SK-N-SH (cell line): Measurements from ENCODE around the gene PDE6B. TPM values are rescaled to one million over a fixed set of nuclear protein-coding genes. Genes with fewer than 3 reads are reported as not detected.

Experiments used
- CTCF ChIA-PET: fragments of 300-600, 350-600 bp; formaldehyde crosslinking; extraction: SDS; loops from one replicate; lab custom pipeline; 2021; lab: Yijun Ruan, JAX
- POLR2A ChIA-PET: fragments of 350-600 bp; sonication (Branson Sonifier 250); formaldehyde crosslinking; extraction: SDS; loops from one replicate; lab custom pipeline; 2020; ENCODE audit warnings: antibody characterized with exemption, inconsistent platforms; lab: Yijun Ruan, JAX
- DNase-seq: peaks from one replicate; pipeline ENCODE4 v3.0.0; 2012
- H2AFZ ChIP-seq: fragments of 200-600 bp; sonication (generic); 2 replicates; pipeline ENCODE4 v1.8.1; 2016; ENCODE audit warnings: antibody characterized with exemption, mild to moderate bottlenecking, low read depth
- H3F3A ChIP-seq: fragments of 200-600 bp; sonication (generic); replicated peaks from 2 replicates; pipeline ENCODE3; 2016; ENCODE audit warnings: antibody characterized with exemption, mild to moderate bottlenecking; ENCODE audit not compliant: insufficient read depth
- H3K27ac ChIP-seq, 2 experiments: fragments of 200-500 bp in 1 of 2; fragments of 200-600 bp in 1 of 2; sonication (Bioruptor generic) in 1 of 2; sonication (generic), shearing (Covaris generic) in 1 of 2; 2 replicates each; pipeline versions ENCODE4 v1.5.1 to v1.6.1; 2014 to 2016; ENCODE audit warnings: low read depth in 2 of 2, inconsistent platforms in 1 of 2, low read length in 1 of 2, mild to moderate bottlenecking in 1 of 2, mixed read lengths in 1 of 2
- H3K27me3 ChIP-seq: fragments of 200-600 bp; sonication (generic), shearing (Covaris generic); 2 replicates; pipeline ENCODE4 v1.6.1; 2016; ENCODE audit warnings: mixed run types; ENCODE audit not compliant: insufficient read depth
- H3K36me3 ChIP-seq, 2 experiments: fragments of 200-500 bp in 1 of 2; fragments of 200-600 bp in 1 of 2; sonication (Bioruptor generic) in 1 of 2; sonication (generic) in 1 of 2; replicated peaks in 1 of 2; 2 replicates each; pipeline versions ENCODE3 to v1.5.1; 2014 to 2016; ENCODE audit warnings: low read length in 1 of 2, mild to moderate bottlenecking in 1 of 2; ENCODE audit not compliant: insufficient read depth in 2 of 2, control insufficient read depth in 1 of 2
- H3K4me1 ChIP-seq, 2 experiments: fragments of 200-500 bp in 1 of 2; fragments of 200-600 bp in 1 of 2; sonication (Bioruptor generic) in 1 of 2; sonication (generic), shearing (Covaris generic) in 1 of 2; 2 replicates each; pipeline versions ENCODE4 v1.5.1 to v1.6.1; 2014 to 2016; ENCODE audit warnings: low read depth in 1 of 2, low read length in 1 of 2, mixed run types in 1 of 2; ENCODE audit not compliant: insufficient read depth in 2 of 2, control insufficient read depth in 1 of 2
- H3K4me2 ChIP-seq: fragments of 200-600 bp; sonication (generic), shearing (Covaris generic); 2 replicates; pipeline ENCODE4 v1.6.1; 2017; ENCODE audit warnings: mixed run types
- H3K4me3 ChIP-seq, 2 experiments: fragments of 200-500 bp in 1 of 2; fragments of 200-600 bp in 1 of 2; sonication (Bioruptor generic) in 1 of 2; sonication (generic), shearing (Covaris generic) in 1 of 2; 2 replicates each; pipeline versions ENCODE4 v1.5.1 to v1.8.1; 2014 to 2016; ENCODE audit warnings: low read depth in 2 of 2, inconsistent platforms in 1 of 2, low read length in 1 of 2, mild to moderate bottlenecking in 1 of 2, mixed read lengths in 1 of 2, moderate library complexity in 1 of 2
- H3K79me2 ChIP-seq: fragments of 200-600 bp; sonication (generic); 2 replicates; pipeline ENCODE4 v1.8.1; 2017; ENCODE audit warnings: mild to moderate bottlenecking; ENCODE audit not compliant: insufficient read depth
- H3K9ac ChIP-seq: fragments of 200-600 bp; sonication (generic); 2 replicates; pipeline ENCODE4 v1.6.1; 2017; ENCODE audit warnings: mixed run types
- H3K9me2 ChIP-seq: fragments of 200-600 bp; sonication (generic); 2 replicates; pipeline ENCODE4 v1.6.1; 2017; ENCODE audit warnings: mixed run types
- H3K9me3 ChIP-seq: fragments of 200-600 bp; sonication (generic); 2 replicates; pipeline ENCODE4 v1.6.1; 2017; ENCODE audit warnings: mixed run types, mild to moderate bottlenecking, moderate library complexity
- H4K20me1 ChIP-seq: fragments of 200-600 bp; sonication (generic); 2 replicates; pipeline ENCODE4 v1.6.1; 2017; ENCODE audit warnings: mild to moderate bottlenecking, mixed run types; ENCODE audit not compliant: insufficient read depth
- FOXM1 ChIP-seq: IDR thresholded peaks from 2 replicates; pipeline ENCODE4 v1.4.0; 2012; ENCODE audit warnings: low read depth, mild to moderate bottlenecking
- GABPA ChIP-seq: IDR thresholded peaks from 2 replicates; pipeline ENCODE4 v1.4.0; 2012; ENCODE audit warnings: low read depth, mild to moderate bottlenecking
- IRF3 ChIP-seq: fragments of 150-350 bp; IDR thresholded peaks from 2 replicates; pipeline ENCODE4 v1.6.1; 2016; ENCODE audit warnings: mild to moderate bottlenecking, low read depth, low read length
- JUND ChIP-seq: IDR thresholded peaks from 2 replicates; pipeline ENCODE4 v1.4.0; 2012
- NFIC ChIP-seq: IDR thresholded peaks from 2 replicates; pipeline ENCODE4 v1.4.0; 2012; ENCODE audit warnings: borderline replicate concordance
- POLR2AphosphoS5 ChIP-seq: IDR thresholded peaks from 2 replicates; pipeline ENCODE4 v1.6.1; 2012; ENCODE audit warnings: low read depth, low read length
- RCOR1 ChIP-seq: fragments of 150-350 bp; IDR thresholded peaks from 2 replicates; pipeline ENCODE4 v1.6.1; 2017; ENCODE audit warnings: antibody characterized with exemption, low read length
- RFX5 ChIP-seq: IDR thresholded peaks from 2 replicates; pipeline ENCODE4 v1.6.1; 2012; ENCODE audit warnings: mild to moderate bottlenecking, improper control_type of control experiment, low read length
- SMC3 ChIP-seq: IDR thresholded peaks from 2 replicates; pipeline ENCODE4 v1.6.1; 2012; ENCODE audit warnings: low read depth, low read length, improper control_type of control experiment
- TEAD4 ChIP-seq: IDR thresholded peaks from 2 replicates; pipeline ENCODE4 v1.4.0; 2012; ENCODE audit warnings: mild to moderate bottlenecking, borderline replicate concordance; ENCODE audit not compliant: insufficient read depth
- USF1 ChIP-seq: IDR thresholded peaks from 2 replicates; pipeline ENCODE4 v1.4.0; 2012; ENCODE audit warnings: low read depth, borderline replicate concordance
- WGBS: methylation state at CpG from one replicate; pipeline ENCODE4 v1.1.6; 2017; ENCODE audit warnings: low lambda C conversion rate; 5-methylcytosine and 5-hydroxymethylcytosine counted together
- polyA plus RNA-seq, 3 experiments: library from polyadenylated mRNA; depleted of rRNA; stranded (reverse); fragments of >200 nt; gene quantifications; 2 replicates each; pipeline ENCODE4 v1.2.3, GENCODE V29; 2012

PDE6B gene
- polyA plus RNA-seq, 1 of the 3 experiments (the other 2 are of a cell fraction) = 1.2 TPM

- Histone ChIP-seq H3K36me3 (peaks cover 13 to 18% of the 10 kb centered on the region in 2 experiments), H2AFZ (0 out of 2 replicates have a peak overlapping the region, but pooled peaks have one; percentile 72), H3K9me2 (no peaks in the 10 kb centered on the region), H3K9me3 (no peaks in the 10 kb centered on the region), H3K27ac (peak overlapping the region; percentile 63 to 84), H4K20me1 (no peaks in the 10 kb centered on the region), H3K4me2 (peak overlapping the region; percentile 99), H3K9ac (peak overlapping the region; percentile 96), H3K27me3 (no peaks in the 10 kb centered on the region), H3F3A (no peaks in the 10 kb centered on the region), H3K79me2 (peaks cover 28% of the 10 kb centered on the region), H3K4me1 (peaks cover 6 to 27% of the 10 kb centered on the region in 2 experiments; a peak in 1 of 4 replicates), H3K4me3 (peak overlapping the region; percentile 87 to 95)
- TF ChIP-seq JUND (no peak), SMC3 (no peak), POLR2AphosphoS5 (peak; percentile 31; the same call in 1 of the 2 replicates), RCOR1 (no peak), NFIC (no peak), RFX5 (no peak), USF1 (no peak), TEAD4 (no peak)
- DNase-seq = peak; percentile 60
- CTCF ChIA-PET = interaction anchor here (0.6 to 2.8 kb wide), 7 partner anchors 9 to 954 kb away, joined by 3 to 20 read pairs (median 3); no protein-coding TSS in a partner anchor
- POLR2A ChIA-PET = interaction anchor here (2.1 to 2.5 kb wide), 2 partner anchors 9 to 11 kb away, joined by 8 to 24 read pairs; no protein-coding TSS in a partner anchor
- 52% methylated on average over 13 of the region's 26 CpGs for WGBS
Measured at GRCh38 chr4:675036-675882, 49.9 kb downstream of the PDE6B start.

- POLR2A ChIA-PET = interaction anchor here (2.1 kb wide), 1 partner anchor 8 kb away, joined by 8 read pairs; no protein-coding TSS in a partner anchor
- no peaks in the 10 kb centered on the region for H3K9me3 ChIP-seq
- 87% methylated on average over 6 of the region's 19 CpGs for WGBS
Measured at GRCh38 chr4:675980-676870, 50.9 kb downstream of the PDE6B start.

More at GRCh38 chr4:675980-676870, 50.9 kb downstream of the PDE6B start:
- Histone ChIP-seq H3F3A (no peaks in the 10 kb centered on the region), H3K27me3 (no peaks in the 10 kb centered on the region), H3K9me2 (no peaks in the 10 kb centered on the region), H4K20me1 (no peaks in the 10 kb centered on the region)
- TF ChIP-seq USF1 (no peak), TEAD4 (no peak), IRF3 (no peak), GABPA (no peak), RCOR1 (no peak), FOXM1 (no peak)
- TF ChIP-seq, all 33 proteins: peak for 0
- Histone ChIP-seq H2AFZ (no peak overlapping the region), H3K9ac (no peak overlapping the region), H3K4me3 (no peak overlapping the region), H3K4me2 (no peak overlapping the region), H3K4me1 (peaks cover 6 to 34% of the 10 kb centered on the region in 2 experiments; a peak in 1 of 4 replicates), H3K79me2 (peaks cover 28% of the 10 kb centered on the region), H3K36me3 (peaks cover 12 to 13% of the 10 kb centered on the region in 2 experiments), H3K27ac (no peak overlapping the region)
- DNase-seq = no peak
- CTCF ChIA-PET = interaction anchor here (0.8 to 2.8 kb wide), 3 partner anchors 8 to 76 kb away, joined by 3 to 20 read pairs (median 3); no protein-coding TSS in a partner anchor
